Tibial nerve (tissue), 4 donors: ENCODE data around the gene NTNG1.

Experiments used
- EP300 ChIP-seq, 2 donors: sonication (generic); formaldehyde crosslinking; IDR thresholded peaks; one replicate each; pipeline ENCODE4 v1.6.1; 2017; ENCODE audit warnings: antibody characterized with exemption in 2 of 2, mild to moderate bottlenecking in 1 of 2
- POLR2A ChIP-seq, 2 donors: fragments of 450-650 bp; IDR thresholded peaks; one replicate each; pipeline ENCODE4 v1.6.1; 2017; ENCODE audit warnings: antibody characterized with exemption in 2 of 2, mild to moderate bottlenecking in 2 of 2, moderate library complexity in 2 of 2
- TF ChIP-seq, protein P1 (sequence below), 5 experiments: fragments of 200-600 bp in 3 of 5; fragments of 450-650 bp in 2 of 5; sonication (generic) in 3 of 5; IDR thresholded peaks; one replicate each; pipeline ENCODE4 v1.5.1; 2016 to 2019; ENCODE audit warnings: antibody characterized with exemption in 5 of 5, mild to moderate bottlenecking in 3 of 5, moderate library complexity in 2 of 5

DNA sequence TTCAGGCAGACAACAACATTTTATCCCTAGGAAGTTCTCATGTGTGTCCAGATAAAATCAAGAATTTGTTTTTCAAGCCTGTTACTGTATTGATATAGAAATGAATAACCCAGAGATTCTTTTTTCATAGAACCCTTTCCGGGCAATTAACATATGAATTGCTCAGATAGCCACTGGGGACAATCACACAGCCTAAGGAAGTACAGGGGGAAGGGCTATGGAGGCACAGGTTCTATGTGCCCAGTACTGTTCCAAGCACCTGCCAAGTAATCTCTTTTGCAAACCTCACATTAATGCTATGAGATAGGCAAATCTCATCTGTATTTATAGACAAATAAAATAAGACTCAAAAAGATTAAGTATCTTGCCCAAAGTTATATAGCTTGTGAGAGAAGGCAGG is 84.9 kb downstream of the NTNG1 start:
- TF ChIP-seq, protein P1, sequence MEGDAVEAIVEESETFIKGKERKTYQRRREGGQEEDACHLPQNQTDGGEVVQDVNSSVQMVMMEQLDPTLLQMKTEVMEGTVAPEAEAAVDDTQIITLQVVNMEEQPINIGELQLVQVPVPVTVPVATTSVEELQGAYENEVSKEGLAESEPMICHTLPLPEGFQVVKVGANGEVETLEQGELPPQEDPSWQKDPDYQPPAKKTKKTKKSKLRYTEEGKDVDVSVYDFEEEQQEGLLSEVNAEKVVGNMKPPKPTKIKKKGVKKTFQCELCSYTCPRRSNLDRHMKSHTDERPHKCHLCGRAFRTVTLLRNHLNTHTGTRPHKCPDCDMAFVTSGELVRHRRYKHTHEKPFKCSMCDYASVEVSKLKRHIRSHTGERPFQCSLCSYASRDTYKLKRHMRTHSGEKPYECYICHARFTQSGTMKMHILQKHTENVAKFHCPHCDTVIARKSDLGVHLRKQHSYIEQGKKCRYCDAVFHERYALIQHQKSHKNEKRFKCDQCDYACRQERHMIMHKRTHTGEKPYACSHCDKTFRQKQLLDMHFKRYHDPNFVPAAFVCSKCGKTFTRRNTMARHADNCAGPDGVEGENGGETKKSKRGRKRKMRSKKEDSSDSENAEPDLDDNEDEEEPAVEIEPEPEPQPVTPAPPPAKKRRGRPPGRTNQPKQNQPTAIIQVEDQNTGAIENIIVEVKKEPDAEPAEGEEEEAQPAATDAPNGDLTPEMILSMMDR (IDR thresholded peaks at IDR 0.05) = no peak
- no peak for TF ChIP-seq POLR2A (IDR thresholded peaks at IDR 0.05)
- TF ChIP-seq EP300 (IDR thresholded peaks at IDR 0.05) = no peak
